GM12892 (cell line): ENCODE results near the gene SHLD1.

ENCODE experiments used
- POLR2A ChIP-seq: IDR thresholded peaks from 2 replicates; pipeline ENCODE4 v1.6.1; 2011; ENCODE audit warnings: low read depth, low read length, control low read depth
- POLR2AphosphoS5 ChIP-seq: IDR thresholded peaks from 2 replicates; pipeline ENCODE4 v1.6.1; 2011; ENCODE audit warnings: low read depth, low read length, control low read depth

DNA sequence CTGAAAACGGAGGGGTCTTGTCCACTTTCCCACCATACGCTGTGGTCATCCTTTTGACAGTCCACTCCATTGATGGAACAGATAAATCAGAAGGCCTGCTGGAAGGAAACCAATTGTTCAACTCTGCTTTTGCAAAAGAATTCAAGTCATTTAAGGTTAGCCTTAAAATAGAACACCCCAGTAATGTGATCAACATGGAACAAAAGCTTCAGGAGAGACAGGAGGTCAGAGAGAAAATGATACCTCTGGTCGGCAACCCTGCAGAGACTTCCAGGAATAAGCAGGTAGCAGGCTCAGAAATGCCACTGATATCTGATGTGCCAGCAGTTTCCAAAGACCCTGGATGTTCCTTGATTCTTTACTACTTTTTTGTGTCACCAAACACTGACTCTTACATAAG lies 39.6 kb upstream of the SHLD1 start:
- TF ChIP-seq POLR2AphosphoS5 (no peak), POLR2A (no peak)
